ENCODE measurements around the gene ESPN.
A peak's percentile ranks its signal among the peaks of the same experiment; 100 is the strongest.

Gene ESPN

GRCh38 chr1:6485168-6486101 lies 60.9 kb downstream of the ESPN start:
- TF ChIP-seq KLF1 (tag by site-specific recombination; IDR thresholded peaks at IDR 0.05) (peak; percentile 22; the same call in 1 of the 2 replicates), FEZF1 (tag by site-specific recombination; IDR thresholded peaks at IDR 0.05) (no peak), ZFP69B (tag by site-specific recombination; IDR thresholded peaks at IDR 0.05) (no peak)
- ChIA-PET CTCF (interaction anchor here (0.6 to 2.6 kb wide), 21 partner anchors 8 to 505 kb away, joined by 3 to 21 read pairs (median 4); partner anchors contain the start of genes CAMTA1, NOL9 and THAP3), POLR2A (no interaction called here)
- no peaks in the 10 kb centered on the region for H3K9me3 ChIP-seq (ENCODE audit: control insufficient read depth, insufficient read depth, low read depth, low read length)
- no peak overlapping the region for H3K4me3 ChIP-seq (ENCODE audit: low read depth, low read length)
- H3K4me1 ChIP-seq (ENCODE audit: control insufficient read depth, insufficient read depth, low read length), result no peaks in the 10 kb centered on the region
- no peaks in the 10 kb centered on the region for H3K36me3 ChIP-seq (ENCODE audit: control insufficient read depth in 2 of 2, insufficient read depth in 1 of 2, low read length in 2 of 2)
- H3K27ac ChIP-seq (ENCODE audit: extremely low read depth, low read depth, low read length), result no peak overlapping the region

GRCh38 chr1:6486433-6487011 lies 61.9 kb downstream of the ESPN start:
- no peaks in the 10 kb centered on the region for H3K4me1 ChIP-seq (ENCODE audit: control insufficient read depth, insufficient read depth, low read length)
- no peak overlapping the region for H3K4me3 ChIP-seq (ENCODE audit: low read depth, low read length)
- no peak overlapping the region for H3K27ac ChIP-seq (ENCODE audit: extremely low read depth, low read depth, low read length)
- no peaks in the 10 kb centered on the region for H3K9me3 ChIP-seq (ENCODE audit: control insufficient read depth, insufficient read depth, low read depth, low read length)
- no peaks in the 10 kb centered on the region for H3K36me3 ChIP-seq (ENCODE audit: control insufficient read depth in 2 of 2, insufficient read depth in 1 of 2, low read length in 2 of 2)
- CTCF ChIA-PET, result interaction anchor here (0.6 to 2.6 kb wide), 23 partner anchors 9 to 506 kb away, joined by 3 to 21 read pairs (median 4); partner anchors contain the start of genes CAMTA1 and NOL9
- POLR2A ChIA-PET, result interaction anchor here (0.6 kb wide), 1 partner anchor 55 kb away, joined by 8 read pairs; no protein-coding TSS in a partner anchor
- TF ChIP-seq ZNF18 (tag by site-specific recombination; IDR thresholded peaks at IDR 0.05) (no peak), ZNF626 (tag by site-specific recombination; IDR thresholded peaks at IDR 0.05) (no peak), KLF17 (tag by site-specific recombination; IDR thresholded peaks at IDR 0.05) (no peak; the same call in 1 of the 2 replicates), ZBTB10 (tag by site-specific recombination; IDR thresholded peaks at IDR 0.05) (0 out of 2 replicates have a peak, but pooled peaks have one; percentile 47), ZXDB (tag by site-specific recombination; IDR thresholded peaks at IDR 0.05) (no peak), ZNF514 (tag by site-specific recombination; IDR thresholded peaks at IDR 0.05) (no peak), ZFHX2 (tag by site-specific recombination; conservative IDR thresholded peaks at IDR 0.05) (peak; percentile 31), ZNF184 (tag by site-specific recombination; IDR thresholded peaks at IDR 0.05) (no peak), ZFP69B (tag by site-specific recombination; IDR thresholded peaks at IDR 0.05) (no peak; the same call in 1 of the 2 replicates), KLF7 (tag by site-specific recombination; IDR thresholded peaks at IDR 0.05; ENCODE audit: borderline replicate concordance) (0 out of 2 replicates have a peak, but pooled peaks have one; percentile 29), GLIS1 (tag by site-specific recombination; IDR thresholded peaks at IDR 0.05) (peak; percentile 61), ZNF664 (tag by site-specific recombination; IDR thresholded peaks at IDR 0.05) (no peak), CTCF (tag by site-specific recombination; IDR thresholded peaks at IDR 0.05) (peak; percentile 90), ZNF155 (tag by site-specific recombination; IDR thresholded peaks at IDR 0.05) (no peak), ZNF580 (tag by site-specific recombination; IDR thresholded peaks at IDR 0.05) (no peak), PRDM10 (tag by site-specific recombination; IDR thresholded peaks at IDR 0.05) (no peak), ZNF302 (tag by site-specific recombination; IDR thresholded peaks at IDR 0.05; ENCODE audit: low read depth) (no peak), ZNF2 (tag by site-specific recombination; IDR thresholded peaks at IDR 0.05) (0 out of 2 replicates have a peak, but pooled peaks have one; percentile 31), ZNF792 (tag by site-specific recombination; IDR thresholded peaks at IDR 0.05) (no peak)
